ENCODE measurements around the gene STPG3.

DNA sequence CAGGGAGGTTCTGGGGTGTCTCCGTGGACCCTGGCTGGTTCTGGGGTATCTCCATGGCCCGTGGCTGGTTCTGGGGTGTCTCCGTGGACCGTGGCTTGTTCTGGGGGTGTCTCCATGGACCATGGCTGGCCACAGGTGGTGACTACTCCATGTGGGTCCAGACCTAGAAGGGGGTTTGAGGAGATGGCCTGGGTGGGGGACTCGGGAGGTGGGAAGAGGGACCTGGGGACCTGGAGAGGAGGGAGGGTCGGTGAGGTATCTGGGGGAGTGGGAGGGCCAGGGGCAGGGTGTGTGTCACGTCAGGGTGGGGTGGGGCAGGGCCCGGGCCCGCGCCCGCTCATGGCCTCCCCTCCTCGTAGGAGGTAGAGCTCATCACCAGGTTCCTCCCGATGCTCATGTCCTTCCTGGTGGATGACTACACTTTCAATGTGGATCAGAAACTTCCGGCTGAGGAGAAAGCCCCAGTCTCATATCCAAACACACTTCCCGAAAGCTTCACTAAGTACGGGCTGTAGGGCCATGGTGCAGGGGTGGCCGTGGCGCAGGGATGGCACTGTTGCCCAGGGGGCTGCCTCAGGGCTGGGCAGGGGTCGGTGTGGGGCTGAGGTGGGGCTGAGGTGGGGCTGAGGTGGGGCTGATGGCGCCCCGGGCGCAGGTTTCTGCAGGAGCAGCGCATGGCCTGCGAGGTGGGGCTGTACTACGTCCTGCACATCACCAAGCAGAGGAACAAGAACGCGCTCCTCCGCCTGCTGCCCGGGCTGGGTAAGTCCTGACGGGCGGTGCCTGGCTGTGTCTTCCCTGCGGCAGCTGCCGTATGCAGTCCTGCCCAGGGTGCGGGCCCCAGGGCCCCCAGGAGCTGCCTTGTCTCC lies 15.7 kb downstream of the STPG3 start:
- TF ChIP-seq RAD21 (IDR thresholded peaks at IDR 0.05; ENCODE audit: low read length): no peak
- TF ChIP-seq, protein P1, sequence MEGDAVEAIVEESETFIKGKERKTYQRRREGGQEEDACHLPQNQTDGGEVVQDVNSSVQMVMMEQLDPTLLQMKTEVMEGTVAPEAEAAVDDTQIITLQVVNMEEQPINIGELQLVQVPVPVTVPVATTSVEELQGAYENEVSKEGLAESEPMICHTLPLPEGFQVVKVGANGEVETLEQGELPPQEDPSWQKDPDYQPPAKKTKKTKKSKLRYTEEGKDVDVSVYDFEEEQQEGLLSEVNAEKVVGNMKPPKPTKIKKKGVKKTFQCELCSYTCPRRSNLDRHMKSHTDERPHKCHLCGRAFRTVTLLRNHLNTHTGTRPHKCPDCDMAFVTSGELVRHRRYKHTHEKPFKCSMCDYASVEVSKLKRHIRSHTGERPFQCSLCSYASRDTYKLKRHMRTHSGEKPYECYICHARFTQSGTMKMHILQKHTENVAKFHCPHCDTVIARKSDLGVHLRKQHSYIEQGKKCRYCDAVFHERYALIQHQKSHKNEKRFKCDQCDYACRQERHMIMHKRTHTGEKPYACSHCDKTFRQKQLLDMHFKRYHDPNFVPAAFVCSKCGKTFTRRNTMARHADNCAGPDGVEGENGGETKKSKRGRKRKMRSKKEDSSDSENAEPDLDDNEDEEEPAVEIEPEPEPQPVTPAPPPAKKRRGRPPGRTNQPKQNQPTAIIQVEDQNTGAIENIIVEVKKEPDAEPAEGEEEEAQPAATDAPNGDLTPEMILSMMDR (conservative IDR thresholded peaks at IDR 0.05; ENCODE audit: low read depth, low read length): no peak
- TF ChIP-seq POLR2A (IDR thresholded peaks at IDR 0.05; ENCODE audit: low read depth, low read length): no peak
- TF ChIP-seq FOS (IDR thresholded peaks at IDR 0.05; ENCODE audit: low read depth, low read length): no peak
- TF ChIP-seq, protein P2, sequence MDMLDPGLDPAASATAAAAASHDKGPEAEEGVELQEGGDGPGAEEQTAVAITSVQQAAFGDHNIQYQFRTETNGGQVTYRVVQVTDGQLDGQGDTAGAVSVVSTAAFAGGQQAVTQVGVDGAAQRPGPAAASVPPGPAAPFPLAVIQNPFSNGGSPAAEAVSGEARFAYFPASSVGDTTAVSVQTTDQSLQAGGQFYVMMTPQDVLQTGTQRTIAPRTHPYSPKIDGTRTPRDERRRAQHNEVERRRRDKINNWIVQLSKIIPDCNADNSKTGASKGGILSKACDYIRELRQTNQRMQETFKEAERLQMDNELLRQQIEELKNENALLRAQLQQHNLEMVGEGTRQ (IDR thresholded peaks at IDR 0.05; ENCODE audit: low read depth, low read length): no peak
- TF ChIP-seq MXI1 (IDR thresholded peaks at IDR 0.05; ENCODE audit: borderline replicate concordance, low read depth, low read length): no peak

All from IMR-90 (cell line).